HepG2 (cell line): ENCODE measurements around the gene SYT1. TPM values are rescaled to one million over a fixed set of nuclear protein-coding genes. Genes with fewer than 3 reads are reported as not detected.

Experiments used
- ATAC-seq: fragments of 200-7000 bp; cut with Tn5 transposase; 3 replicates; pipeline ENCODE4 v1.9.1; 2020; ENCODE audit warnings: mild to moderate bottlenecking, moderate library complexity
- BruUV-seq: library from RNA; stranded (reverse); fragments of 400-500 nt; replicated peaks from 2 replicates; lab custom pipeline; 2021; lab: Mats Ljungman, UMichigan
- CTCF ChIA-PET: fragments of 300-600 bp; formaldehyde crosslinking; extraction: SDS; loops from one replicate; lab custom pipeline; 2021; ENCODE audit warnings: low total read pairs, inconsistent platforms, low intra/inter-chr PET ratio; lab: Yijun Ruan, JAX
- POLR2A ChIA-PET: fragments of 350-600 bp; sonication (Branson Sonifier 250); formaldehyde crosslinking; loops from one replicate; lab custom pipeline; 2020; ENCODE audit warnings: antibody characterized with exemption, inconsistent platforms; lab: Yijun Ruan, JAX
- DNase-seq: peaks from one replicate; pipeline ENCODE4 v3.0.0-alpha.2; 2015; ENCODE audit warnings: low spot score
- FAIRE-seq: peaks from 3 replicates; lab custom pipeline; 2011; peaks lifted over from hg19 to GRCh38; lab: Jason Lieb, UNC
- H2AFZ ChIP-seq: one replicate; pipeline ENCODE4 v1.6.1; 2011; ENCODE audit warnings: low read length, inconsistent platforms
- H3K27ac ChIP-seq: fragments of 300-600 bp; 3 replicates; pipeline ENCODE4 v1.8.0; 2011; ENCODE audit warnings: mixed run types, mild to moderate bottlenecking, mixed read lengths, low read length, inconsistent platforms; ENCODE audit not compliant: insufficient read depth; ENCODE audit errors: extremely low read length
- H3K27me3 ChIP-seq, 2 experiments: fragments of 200-600 bp in 1 of 2; 2 replicates in 1 of 2; 3 replicates in 1 of 2; pipeline versions ENCODE4 v1.6.0 to v1.8.0; 2011; ENCODE audit warnings: low read length in 2 of 2, mild to moderate bottlenecking in 2 of 2, moderate library complexity in 2 of 2, inconsistent platforms in 1 of 2; ENCODE audit not compliant: insufficient read depth in 2 of 2, control insufficient read depth in 1 of 2
- H3K36me3 ChIP-seq, 2 experiments: fragments of 200-600 bp in 1 of 2; replicated peaks in 1 of 2; 2 replicates in 1 of 2; 3 replicates in 1 of 2; pipeline versions ENCODE4 v1.5.1 to v1.8.0; 2011; ENCODE audit warnings: low read length in 2 of 2, inconsistent platforms in 1 of 2; ENCODE audit not compliant: insufficient read depth in 2 of 2, control insufficient read depth in 1 of 2
- H3K4me1 ChIP-seq: 2 replicates; pipeline ENCODE4 v1.5.1; 2012; ENCODE audit warnings: low read length, inconsistent platforms; ENCODE audit not compliant: insufficient read depth
- H3K4me2 ChIP-seq: 2 replicates; pipeline ENCODE4 v1.6.0; 2011; ENCODE audit warnings: low read depth, low read length, inconsistent platforms
- H3K4me3 ChIP-seq, 3 experiments: fragments of 200-600 bp in 1 of 3; sonication (generic), shearing (Covaris generic) in 1 of 3; replicated peaks in 1 of 3; 2 replicates each; pipeline ENCODE4 v1.5.1; 2011 to 2016; ENCODE audit warnings: low read length in 3 of 3, inconsistent platforms in 2 of 3, low read depth in 2 of 3, mild to moderate bottlenecking in 2 of 3, control low read depth in 1 of 3, mixed read lengths in 1 of 3; ENCODE audit not compliant: insufficient read depth in 1 of 3
- H3K79me2 ChIP-seq: one replicate; pipeline ENCODE4 v1.6.1; 2011; ENCODE audit warnings: low read length, inconsistent platforms; ENCODE audit not compliant: insufficient read depth
- H3K9ac ChIP-seq: 2 replicates; pipeline ENCODE4 v1.6.0; 2011; ENCODE audit warnings: mild to moderate bottlenecking, low read depth, low read length, inconsistent platforms; ENCODE audit not compliant: insufficient read depth
- H3K9me3 ChIP-seq: 2 replicates; pipeline ENCODE4 v1.5.1; 2012; ENCODE audit warnings: mild to moderate bottlenecking, low read length
- H4K20me1 ChIP-seq: 2 replicates; pipeline ENCODE4 v1.6.0; 2011; ENCODE audit warnings: inconsistent platforms, mild to moderate bottlenecking, low read length, moderate library complexity; ENCODE audit not compliant: insufficient read depth
- AKNA ChIP-seq: sonication (generic); formaldehyde crosslinking; IDR thresholded peaks from 2 replicates; pipeline ENCODE4 v1.4.0; 2020; ENCODE audit warnings: missing genetic modification reagents, borderline replicate concordance
- ATM ChIP-seq: fragments of 450-650 bp; IDR thresholded peaks from 2 replicates; pipeline ENCODE4 v1.7.1; 2017; ENCODE audit warnings: mild to moderate bottlenecking, borderline replicate concordance
- CHCHD3 ChIP-seq: sonication (generic); formaldehyde crosslinking; IDR thresholded peaks from 2 replicates; pipeline ENCODE4 v1.8.0; 2022; ENCODE audit warnings: mild to moderate bottlenecking, missing genetic modification reagents, moderate library complexity
- DPF2 ChIP-seq: sonication (generic); formaldehyde crosslinking; IDR thresholded peaks from 2 replicates; pipeline ENCODE4 v1.4.0; 2020; ENCODE audit warnings: mild to moderate bottlenecking, low read depth, missing genetic modification reagents, borderline replicate concordance
- HBP1 ChIP-seq: IDR thresholded peaks from 2 replicates; pipeline ENCODE4 v1.6.1; 2016; ENCODE audit warnings: low read depth, control low read depth
- HNF4A ChIP-seq: sonication (generic); formaldehyde crosslinking; IDR thresholded peaks from 2 replicates; pipeline ENCODE4 v1.4.0; 2020; ENCODE audit warnings: missing genetic modification reagents
- HNRNPLL ChIP-seq: fragments of 200-400 bp; formaldehyde crosslinking; IDR thresholded peaks from 2 replicates; pipeline ENCODE4 v1.6.1; 2017; ENCODE audit warnings: mild to moderate bottlenecking, low read depth, low read length; ENCODE audit not compliant: poor library complexity, severe bottlenecking
- NFE2L2 ChIP-seq: fragments of 150-350 bp; IDR thresholded peaks from 2 replicates; pipeline ENCODE4 v1.6.1; 2014; ENCODE audit warnings: low read length
- POGK ChIP-seq: sonication (generic); formaldehyde crosslinking; conservative IDR thresholded peaks from 2 replicates; pipeline ENCODE4 v1.8.0; 2022; ENCODE audit warnings: mild to moderate bottlenecking, moderate library complexity, missing genetic modification reagents
- PPARG ChIP-seq: conservative IDR thresholded peaks from 2 replicates; pipeline ENCODE4 v1.6.1; 2016; ENCODE audit warnings: missing biosample characterization, missing genetic modification reagents
- PRDM4 ChIP-seq: sonication (generic); formaldehyde crosslinking; IDR thresholded peaks from 2 replicates; pipeline ENCODE4 v1.9.0; 2021; ENCODE audit warnings: missing genetic modification reagents, borderline replicate concordance
- ZNF160 ChIP-seq: sonication (generic); formaldehyde crosslinking; IDR thresholded peaks from 2 replicates; pipeline ENCODE4 v1.8.0; 2022; ENCODE audit warnings: mild to moderate bottlenecking, inconsistent platforms, missing genetic modification reagents
- ZNF740 ChIP-seq: sonication (generic); formaldehyde crosslinking; IDR thresholded peaks from 2 replicates; pipeline ENCODE4 v1.4.0; 2020; ENCODE audit warnings: missing genetic modification reagents
- ZNF883 ChIP-seq: sonication (generic); formaldehyde crosslinking; IDR thresholded peaks from 2 replicates; pipeline ENCODE4 v1.5.1; 2020; ENCODE audit warnings: mild to moderate bottlenecking, missing genetic modification reagents; ENCODE audit errors: not compliant biosample characterization
- WGBS: methylation state at CpG from one replicate; pipeline ENCODE4 v1.1.6; 2017; ENCODE audit warnings: low lambda C conversion rate; 5-methylcytosine and 5-hydroxymethylcytosine counted together
- in situ Hi-C: cut with HindIII; loops from 2 replicates; pipeline ENCODE4 v1.10.0; 2017; ENCODE audit warnings: low pct_unique_long_range_greater_than_20kb; ENCODE audit not compliant: extremely low pct_ligation_motif_present
- intact Hi-C: fragments of 100-400 bp; cut with micrococcal nuclease; formaldehyde crosslinking; loops from one replicate; pipeline ENCODE4 v1.10.0; 2022; ENCODE audit not compliant: unreplicated experiment
- polyA plus RNA-seq, 8 experiments: library from polyadenylated mRNA; depleted of rRNA in 3 of 8; stranded (reverse) in 7 of 8; unstranded in 1 of 8; fragments of >200 nt; fragmentation: Illumina TruSeq in 4 of 8; extraction: Trizol in 4 of 8; gene quantifications; 2 replicates each; pipeline versions ENCODE4 v1.2.1 to v1.2.3, GENCODE V29; 2011 to 2016; ENCODE audit warnings: low read depth in 4 of 8, missing spikeins in 1 of 8, mixed read lengths in 1 of 8; ENCODE audit not compliant: insufficient read depth in 1 of 8
- total RNA-seq, 5 experiments: library from RNA; depleted of rRNA; stranded (reverse); fragments of >200 nt; fragmentation: Illumina TruSeq; extraction: Trizol; gene quantifications; 2 replicates each; pipeline ENCODE4 v1.2.3, GENCODE V29; 2016; ENCODE audit warnings: low read depth in 1 of 5

SYT1 gene
- total and polyA plus RNA-seq, 2 of the 13 experiments (the other 11 are each of a cell fraction or from before 2014, with no cell fraction given), result not detected

GRCh38 chr12:79247494-79247893 is 382.9 kb downstream of the SYT1 start:
- DNase-seq (no peak), FAIRE-seq (no peak), ATAC-seq (no peak)
- no peaks in the 10 kb centered on the region for H3K36me3 ChIP-seq
- intact Hi-C loops, result no loop called here
- in situ Hi-C loops, result no loop called here
- POLR2A ChIA-PET, result no interaction called here
- no peaks in the 10 kb centered on the region for H3K9me3 ChIP-seq
- 10% methylated on average over 2 of the region's 2 CpGs for WGBS
- no peak overlapping the region for H3K27ac ChIP-seq
- H3K4me1 ChIP-seq, result no peaks in the 10 kb centered on the region
- H2AFZ ChIP-seq, result no peak overlapping the region
- CTCF ChIA-PET, result no interaction called here
- no peak overlapping the region for H3K4me2 ChIP-seq
- no peak overlapping the region for H3K4me3 ChIP-seq
- no peaks in the 10 kb centered on the region for H3K27me3 ChIP-seq
- no peaks in the 10 kb centered on the region for H4K20me1 ChIP-seq
- no peak overlapping the region for H3K9ac ChIP-seq
- no peaks in the 10 kb centered on the region for H3K79me2 ChIP-seq
- BruUV-seq, result no TSS peak
- TF ChIP-seq HBP1 (CRISPR knock-in tag) (no peak), AKNA (CRISPR knock-in tag) (no peak), NFE2L2 (no peak), POGK (CRISPR knock-in tag) (no peak), ZNF160 (CRISPR knock-in tag) (no peak), PRDM4 (CRISPR knock-in tag) (no peak), ZNF883 (no peak), DPF2 (CRISPR knock-in tag) (no peak), HNF4A (no peak), ZNF740 (CRISPR knock-in tag) (no peak), CHCHD3 (CRISPR knock-in tag) (no peak), HNRNPLL (no peak), PPARG (CRISPR knock-in tag) (no peak), ATM (no peak)
